ENCODE measurements around the gene GABRR3. TPM values are rescaled to one million over a fixed set of nuclear protein-coding genes. Genes with fewer than 3 reads are reported as not detected.

The GABRR3 gene
- total RNA-seq, 1 donor, result not detected

GRCh38 chr3:98034036-98034435 is 1.1 kb downstream of the GABRR3 start:
- DNase-seq (ENCODE audit: low read depth), result no peak
- no peak overlapping the region for H3K4me3 ChIP-seq (ENCODE audit: low read depth, low read length)
- TF ChIP-seq CTCF (IDR thresholded peaks at IDR 0.05; ENCODE audit: insufficient read depth, low read depth, low read length), result no peak

GRCh38 chr3:98032904-98033303 is 2.2 kb downstream of the GABRR3 start:
- H3K4me3 ChIP-seq (ENCODE audit: low read depth, low read length), result no peak overlapping the region
- no peak for DNase-seq (ENCODE audit: low read depth)
- no peak for TF ChIP-seq CTCF (IDR thresholded peaks at IDR 0.05; ENCODE audit: insufficient read depth, low read depth, low read length)

- TF ChIP-seq CTCF (IDR thresholded peaks at IDR 0.05; ENCODE audit: insufficient read depth, low read depth, low read length), result no peak
- H3K4me3 ChIP-seq (ENCODE audit: low read depth, low read length), result no peak overlapping the region
- DNase-seq (ENCODE audit: low read depth), result no peak
Measured at GRCh38 chr3:98032265-98032664, 2.9 kb downstream of the GABRR3 start.

- no peak for TF ChIP-seq CTCF (IDR thresholded peaks at IDR 0.05; ENCODE audit: insufficient read depth, low read depth, low read length)
Measured at GRCh38 chr3:98029083-98029482, 6.0 kb downstream of the GABRR3 start.

GRCh38 chr3:98027085-98027446 is 8.0 kb downstream of the GABRR3 start:
- DNase-seq (ENCODE audit: low read depth), result no peak
- no peak for TF ChIP-seq CTCF (IDR thresholded peaks at IDR 0.05; ENCODE audit: insufficient read depth, low read depth, low read length)
- H3K4me3 ChIP-seq (ENCODE audit: low read depth, low read length), result no peak overlapping the region

More at GRCh38 chr3:98029083-98029482, 6.0 kb downstream of the GABRR3 start:
- no peak overlapping the region for H3K4me3 ChIP-seq (ENCODE audit: low read depth, low read length)
- no peak for DNase-seq (ENCODE audit: low read depth)

- no peak for DNase-seq (ENCODE audit: low read depth)
- no peak for TF ChIP-seq CTCF (IDR thresholded peaks at IDR 0.05; ENCODE audit: insufficient read depth, low read depth, low read length)
- no peak overlapping the region for H3K4me3 ChIP-seq (ENCODE audit: low read depth, low read length)
Measured at GRCh38 chr3:98026425-98027084, 8.6 kb downstream of the GABRR3 start.

GRCh38 chr3:98025392-98025945 is 9.6 kb downstream of the GABRR3 start:
- no peak for DNase-seq (ENCODE audit: low read depth)
- H3K4me3 ChIP-seq (ENCODE audit: low read depth, low read length), result no peak overlapping the region
- no peak for TF ChIP-seq CTCF (IDR thresholded peaks at IDR 0.05; ENCODE audit: insufficient read depth, low read depth, low read length)
